ENCODE measurements around the gene TLCD2.

Gene TLCD2

GRCh38 chr17:1716076-1716911, 6.1 kb upstream of the TLCD2 start:
- peak overlapping the region; percentile 78 for H3K4me2 ChIP-seq (ENCODE audit: low read length)

GRCh38 chr17:1715803-1716075, 5.6 kb upstream of the TLCD2 start:
- no peak overlapping the region for H2AFZ ChIP-seq (ENCODE audit: low read depth, low read length)
- H3K27me3 ChIP-seq (ENCODE audit: low read depth, low read length) = no peaks in the 10 kb centered on the region
- no peak overlapping the region for H3K27ac ChIP-seq (ENCODE audit: low read length)
- TF ChIP-seq EZH2phosphoT487 (IDR thresholded peaks at IDR 0.05; ENCODE audit: low read depth) (no peak), CTCF (IDR thresholded peaks at IDR 0.05; ENCODE audit: low read depth, low read length) (no peak)
- H3K4me2 ChIP-seq (ENCODE audit: low read length) = peak overlapping the region; percentile 62
- H3K4me3 ChIP-seq (ENCODE audit: low read length) = peak overlapping the region; percentile 89
- peaks cover 11% of the 10 kb centered on the region for H3K4me1 ChIP-seq (ENCODE audit: low read length)
- H3K9ac ChIP-seq (ENCODE audit: low read length) = peak overlapping the region; percentile 24
- H4K20me1 ChIP-seq (ENCODE audit: insufficient read depth, low read length) = no peaks in the 10 kb centered on the region
- no peaks in the 10 kb centered on the region for H3K79me2 ChIP-seq (ENCODE audit: low read length)
- H3K36me3 ChIP-seq (replicated peaks; ENCODE audit: low read depth, low read length) = no peaks in the 10 kb centered on the region
- H3K9me3 ChIP-seq (ENCODE audit: insufficient read depth, low read length) = no peaks in the 10 kb centered on the region

More at GRCh38 chr17:1716076-1716911, 6.1 kb upstream of the TLCD2 start:
- Histone ChIP-seq H2AFZ (ENCODE audit: low read depth, low read length) (no peak overlapping the region), H3K9ac (ENCODE audit: low read length) (peak overlapping the region; percentile 99), H3K36me3 (replicated peaks; ENCODE audit: low read depth, low read length) (no peaks in the 10 kb centered on the region), H3K4me1 (ENCODE audit: low read length) (peaks cover 14% of the 10 kb centered on the region), H3K27me3 (ENCODE audit: low read depth, low read length) (no peaks in the 10 kb centered on the region), H3K27ac (ENCODE audit: low read length) (peak overlapping the region; percentile 95), H3K79me2 (ENCODE audit: low read length) (no peaks in the 10 kb centered on the region), H3K9me3 (ENCODE audit: insufficient read depth, low read length) (no peaks in the 10 kb centered on the region), H4K20me1 (ENCODE audit: insufficient read depth, low read length) (no peaks in the 10 kb centered on the region), H3K4me3 (ENCODE audit: low read length) (peak overlapping the region; percentile 96)
- TF ChIP-seq EZH2phosphoT487 (IDR thresholded peaks at IDR 0.05; ENCODE audit: low read depth) (no peak), CTCF (IDR thresholded peaks at IDR 0.05; ENCODE audit: low read depth, low read length) (no peak)

GRCh38 chr17:1714980-1715802, 5.0 kb upstream of the TLCD2 start:
- Histone ChIP-seq H3K4me2 (ENCODE audit: low read length) (peak overlapping the region; percentile 62), H3K36me3 (replicated peaks; ENCODE audit: low read depth, low read length) (no peaks in the 10 kb centered on the region), H3K27me3 (ENCODE audit: low read depth, low read length) (no peaks in the 10 kb centered on the region), H4K20me1 (ENCODE audit: insufficient read depth, low read length) (no peaks in the 10 kb centered on the region), H3K4me1 (ENCODE audit: low read length) (peaks cover 10% of the 10 kb centered on the region), H3K9me3 (ENCODE audit: insufficient read depth, low read length) (no peaks in the 10 kb centered on the region), H2AFZ (ENCODE audit: low read depth, low read length) (no peak overlapping the region), H3K4me3 (ENCODE audit: low read length) (peak overlapping the region; percentile 89), H3K9ac (ENCODE audit: low read length) (peak overlapping the region; percentile 24), H3K79me2 (ENCODE audit: low read length) (no peaks in the 10 kb centered on the region), H3K27ac (ENCODE audit: low read length) (no peak overlapping the region)
- no peak for TF ChIP-seq CTCF (IDR thresholded peaks at IDR 0.05; ENCODE audit: low read depth, low read length)
- TF ChIP-seq EZH2phosphoT487 (IDR thresholded peaks at IDR 0.05; ENCODE audit: low read depth) = no peak

- no peak overlapping the region for H3K4me3 ChIP-seq (ENCODE audit: low read length)
- no peaks in the 10 kb centered on the region for H3K79me2 ChIP-seq (ENCODE audit: low read length)
- no peaks in the 10 kb centered on the region for H3K27me3 ChIP-seq (ENCODE audit: low read depth, low read length)
- no peak overlapping the region for H3K9ac ChIP-seq (ENCODE audit: low read length)
- H3K4me1 ChIP-seq (ENCODE audit: low read length) = peaks cover 7% of the 10 kb centered on the region
- no peak overlapping the region for H2AFZ ChIP-seq (ENCODE audit: low read depth, low read length)
- no peaks in the 10 kb centered on the region for H4K20me1 ChIP-seq (ENCODE audit: insufficient read depth, low read length)
- no peaks in the 10 kb centered on the region for H3K9me3 ChIP-seq (ENCODE audit: insufficient read depth, low read length)
- H3K4me2 ChIP-seq (ENCODE audit: low read length) = no peak overlapping the region
- TF ChIP-seq CTCF (IDR thresholded peaks at IDR 0.05; ENCODE audit: low read depth, low read length) (no peak), EZH2phosphoT487 (IDR thresholded peaks at IDR 0.05; ENCODE audit: low read depth) (no peak)
- no peak overlapping the region for H3K27ac ChIP-seq (ENCODE audit: low read length)
- no peaks in the 10 kb centered on the region for H3K36me3 ChIP-seq (replicated peaks; ENCODE audit: low read depth, low read length)
Observed at GRCh38 chr17:1714427-1714979, 4.3 kb upstream of the TLCD2 start.
